HG03139 (cell line): Measurements from ENCODE around the gene GPR171.

Experiments used
- ATAC-seq: cut with Tn5 transposase; IDR thresholded peaks from one replicate; pipeline ENCODE4 v1.9.1; 2021; ENCODE audit not compliant: unreplicated experiment

Gene GPR171

GRCh38 chr3:151214459-151214858 lies 11.4 kb upstream of the GPR171 start:
- no peak for ATAC-seq

GRCh38 chr3:151213881-151214280 lies 10.9 kb upstream of the GPR171 start:
- ATAC-seq: no peak

GRCh38 chr3:151213151-151213550 lies 10.1 kb upstream of the GPR171 start:
- no peak for ATAC-seq

- ATAC-seq: no peak
Measured at GRCh38 chr3:151210676-151211381, 7.8 kb upstream of the GPR171 start.

- no peak for ATAC-seq
Measured at GRCh38 chr3:151209654-151210053, 6.6 kb upstream of the GPR171 start.

GRCh38 chr3:151206201-151206600 lies 3.2 kb upstream of the GPR171 start:
- ATAC-seq: no peak

GRCh38 chr3:151205482-151205881 lies 2.5 kb upstream of the GPR171 start:
- no peak for ATAC-seq

- ATAC-seq: no peak
Measured at GRCh38 chr3:151204530-151205402, 1.8 kb upstream of the GPR171 start.

- no peak for ATAC-seq
Measured at GRCh38 chr3:151201051-151201730, 1.8 kb downstream of the GPR171 start.

- ATAC-seq: no peak
Measured at GRCh38 chr3:151200586-151200985, 2.4 kb downstream of the GPR171 start.

- no peak for ATAC-seq
Measured at GRCh38 chr3:151199554-151200438, 3.2 kb downstream of the GPR171 start.

GRCh38 chr3:151198849-151199248 lies 4.2 kb downstream of the GPR171 start:
- ATAC-seq: no peak

GRCh38 chr3:151197981-151198767 lies 4.8 kb downstream of the GPR171 start:
- ATAC-seq: no peak

- no peak for ATAC-seq
Measured at GRCh38 chr3:151197228-151197627, 5.8 kb downstream of the GPR171 start.

GRCh38 chr3:151196434-151196833 lies 6.6 kb downstream of the GPR171 start:
- no peak for ATAC-seq

- no peak for ATAC-seq
Measured at GRCh38 chr3:151195826-151196225, 7.2 kb downstream of the GPR171 start.

- no peak for ATAC-seq
Measured at GRCh38 chr3:151192545-151192944, 10.5 kb downstream of the GPR171 start.

GRCh38 chr3:151191095-151191494 lies 11.9 kb downstream of the GPR171 start:
- no peak for ATAC-seq

- no peak for ATAC-seq
Measured at GRCh38 chr3:151183265-151183671, 19.7 kb downstream of the GPR171 start.
